Progenitor cell of endocrine pancreas (in vitro differentiated cells): Measurements from ENCODE around the gene NR3C1. TPM values are rescaled to one million over a fixed set of nuclear protein-coding genes. Genes with fewer than 3 reads are reported as not detected.

Experiments
- DNase-seq: peaks from one replicate; pipeline ENCODE4 v3.0.0; 2021; ENCODE audit warnings: low spot score; ENCODE audit not compliant: unreplicated experiment
- H3K27ac Mint-ChIP-seq: 2 replicates; pipeline ENCODE4 v1.8.0; 2021; ENCODE audit warnings: mild to moderate bottlenecking, moderate library complexity, mixed read lengths
- H3K27me3 Mint-ChIP-seq: 2 replicates; pipeline ENCODE4 v1.8.0; 2021; ENCODE audit warnings: mixed read lengths
- H3K36me3 Mint-ChIP-seq: 2 replicates; pipeline ENCODE4 v1.8.0; 2022; ENCODE audit warnings: mixed read lengths; ENCODE audit not compliant: insufficient read depth
- H3K4me1 Mint-ChIP-seq: 2 replicates; pipeline ENCODE4 v1.8.0; 2021; ENCODE audit warnings: low read depth, mixed read lengths
- H3K4me3 Mint-ChIP-seq: 2 replicates; pipeline ENCODE4 v1.8.0; 2021; ENCODE audit warnings: low read depth, mild to moderate bottlenecking, moderate library complexity, mixed read lengths
- H3K9me3 Mint-ChIP-seq: 2 replicates; pipeline ENCODE4 v1.8.0; 2021; ENCODE audit warnings: low read depth, mixed read lengths
- total RNA-seq: library from RNA; stranded (reverse); gene quantifications from 2 replicates; pipeline ENCODE4 v1.2.1, GENCODE V29; 2021
- TF ChIP-seq, protein P1 (sequence below): fragments of 200-600 bp; sonication (generic); IDR thresholded peaks from one replicate; pipeline ENCODE4 v1.5.0; 2021; ENCODE audit warnings: antibody characterized with exemption, mild to moderate bottlenecking; ENCODE audit not compliant: unreplicated experiment

The NR3C1 gene
- total RNA-seq, 1 donor from 2014 or later: 6.7 TPM

DNA sequence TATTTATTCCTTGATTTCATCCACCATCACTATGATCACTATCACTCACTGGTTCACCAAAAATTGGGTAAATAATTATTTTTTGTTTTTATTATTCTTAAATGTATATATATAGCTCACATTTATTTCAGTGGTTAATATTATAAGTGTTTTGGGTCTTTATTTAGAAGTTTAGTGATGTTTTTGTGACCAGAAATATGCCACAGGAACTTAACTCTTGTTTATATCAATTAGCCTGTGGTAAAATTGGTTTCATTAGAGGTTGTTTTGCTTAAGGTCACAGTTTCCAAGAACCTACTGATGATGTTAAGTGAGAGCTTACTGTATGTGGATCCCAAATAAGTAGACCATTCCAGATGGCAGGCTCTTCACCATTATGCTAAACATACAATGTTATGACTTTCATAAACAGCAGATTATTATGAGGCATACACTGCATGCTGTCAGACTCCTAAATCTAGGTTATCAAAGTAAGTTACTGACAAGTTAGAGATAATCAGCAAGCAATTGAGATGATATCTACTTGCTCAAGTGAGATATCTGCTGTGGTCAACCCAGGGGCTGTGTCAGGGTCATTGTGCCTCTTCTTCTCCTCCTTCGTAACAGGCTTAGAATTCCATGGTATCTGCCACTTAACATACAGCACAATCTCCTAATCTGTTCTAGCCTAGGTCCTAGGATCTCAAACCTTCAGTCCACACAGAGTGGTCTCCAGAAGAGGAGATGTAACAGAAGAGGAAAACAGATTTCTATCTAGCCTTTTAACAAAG lies 57.6 kb downstream of the NR3C1 start:
- Mint-ChIP-seq H3K4me1 (no peaks in the 10 kb centered on the region), H3K27me3 (no peaks in the 10 kb centered on the region), H3K4me3 (no peak overlapping the region), H3K27ac (no peak overlapping the region), H3K36me3 (no peaks in the 10 kb centered on the region), H3K9me3 (no peaks in the 10 kb centered on the region)
- no peak for DNase-seq
- TF ChIP-seq, protein P1, sequence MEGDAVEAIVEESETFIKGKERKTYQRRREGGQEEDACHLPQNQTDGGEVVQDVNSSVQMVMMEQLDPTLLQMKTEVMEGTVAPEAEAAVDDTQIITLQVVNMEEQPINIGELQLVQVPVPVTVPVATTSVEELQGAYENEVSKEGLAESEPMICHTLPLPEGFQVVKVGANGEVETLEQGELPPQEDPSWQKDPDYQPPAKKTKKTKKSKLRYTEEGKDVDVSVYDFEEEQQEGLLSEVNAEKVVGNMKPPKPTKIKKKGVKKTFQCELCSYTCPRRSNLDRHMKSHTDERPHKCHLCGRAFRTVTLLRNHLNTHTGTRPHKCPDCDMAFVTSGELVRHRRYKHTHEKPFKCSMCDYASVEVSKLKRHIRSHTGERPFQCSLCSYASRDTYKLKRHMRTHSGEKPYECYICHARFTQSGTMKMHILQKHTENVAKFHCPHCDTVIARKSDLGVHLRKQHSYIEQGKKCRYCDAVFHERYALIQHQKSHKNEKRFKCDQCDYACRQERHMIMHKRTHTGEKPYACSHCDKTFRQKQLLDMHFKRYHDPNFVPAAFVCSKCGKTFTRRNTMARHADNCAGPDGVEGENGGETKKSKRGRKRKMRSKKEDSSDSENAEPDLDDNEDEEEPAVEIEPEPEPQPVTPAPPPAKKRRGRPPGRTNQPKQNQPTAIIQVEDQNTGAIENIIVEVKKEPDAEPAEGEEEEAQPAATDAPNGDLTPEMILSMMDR: no peak

DNA sequence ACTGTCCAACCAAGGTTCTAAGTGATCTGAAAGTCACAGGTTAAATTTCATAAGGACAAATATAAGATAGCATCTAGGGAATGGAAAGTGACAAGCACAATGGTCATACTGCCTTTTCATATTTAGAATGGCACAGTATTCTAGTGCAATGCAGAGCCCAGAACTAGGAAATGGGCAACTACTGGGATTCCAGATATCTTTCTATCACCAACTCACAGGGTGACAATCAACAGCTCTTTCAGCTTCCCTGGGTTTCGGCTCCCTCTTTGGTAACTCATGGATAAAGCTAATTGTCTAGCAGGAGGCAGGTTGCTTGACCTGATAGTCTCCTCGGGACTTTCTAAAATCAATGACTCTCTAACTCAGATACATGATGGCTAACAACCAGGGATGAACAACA lies 60.4 kb downstream of the NR3C1 start:
- Mint-ChIP-seq H3K36me3 (no peaks in the 10 kb centered on the region), H3K4me1 (no peaks in the 10 kb centered on the region), H3K27me3 (no peaks in the 10 kb centered on the region), H3K9me3 (no peaks in the 10 kb centered on the region), H3K4me3 (no peak overlapping the region), H3K27ac (no peak overlapping the region)
- no peak for DNase-seq
- TF ChIP-seq, protein P1: no peak

DNA sequence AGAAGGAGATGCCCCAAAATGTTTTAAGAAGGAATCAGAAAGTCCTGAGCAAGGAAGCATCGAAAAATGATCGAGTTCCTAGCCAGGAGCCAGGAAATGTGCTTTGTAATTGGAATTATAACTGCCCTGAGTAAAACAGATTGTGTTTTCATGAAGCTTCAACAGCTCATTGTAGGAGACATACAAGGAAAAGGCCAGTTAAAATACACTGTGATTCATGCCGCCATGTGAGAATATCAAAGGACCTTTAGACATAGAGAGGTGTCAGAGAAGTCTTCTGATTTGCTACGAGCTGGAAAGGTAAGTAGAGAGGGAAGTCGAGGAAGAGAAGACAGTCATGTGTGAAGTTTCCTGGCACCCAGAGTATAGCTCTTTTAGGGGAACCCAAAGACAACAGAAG lies 60.9 kb downstream of the NR3C1 start:
- Mint-ChIP-seq H3K4me3 (no peak overlapping the region), H3K36me3 (no peaks in the 10 kb centered on the region), H3K4me1 (no peaks in the 10 kb centered on the region), H3K27ac (no peak overlapping the region), H3K9me3 (no peaks in the 10 kb centered on the region), H3K27me3 (no peaks in the 10 kb centered on the region)
- TF ChIP-seq, protein P1: no peak
- no peak for DNase-seq

DNA sequence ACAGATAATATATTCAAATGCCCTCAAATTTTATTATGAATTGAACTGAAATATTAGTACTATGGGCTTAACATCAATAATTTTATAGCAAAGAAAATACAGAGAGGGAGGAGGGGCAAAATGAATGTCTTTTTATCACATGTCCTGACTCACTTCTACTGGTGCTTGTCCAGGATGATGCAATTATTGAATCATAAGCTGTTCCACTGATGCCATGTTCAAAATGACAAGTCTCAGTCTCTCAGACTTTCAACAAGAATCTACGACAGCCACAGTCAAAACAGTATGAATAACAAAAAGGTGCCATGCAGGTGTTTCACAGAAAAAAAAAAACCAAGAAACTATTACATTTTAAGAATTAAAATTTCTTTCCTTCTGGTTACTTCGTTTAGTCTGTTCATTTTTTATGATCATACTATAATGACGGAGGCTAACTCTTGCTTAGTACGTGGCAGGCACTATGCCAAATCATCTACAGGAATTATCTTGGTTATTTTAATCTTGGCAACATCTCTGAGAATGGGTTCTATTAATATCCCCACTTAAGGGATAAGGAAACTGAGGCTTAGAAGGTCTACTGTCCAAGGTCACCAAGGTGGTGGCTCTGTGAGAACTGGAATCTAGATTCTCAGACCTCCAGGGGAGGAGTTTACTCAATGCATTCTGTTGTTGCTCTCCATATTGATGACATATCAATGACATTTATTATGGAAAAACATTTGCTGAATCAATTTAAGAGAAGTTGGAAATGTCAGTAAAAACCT lies 61.5 kb downstream of the NR3C1 start:
- DNase-seq: no peak
- TF ChIP-seq, protein P1: no peak
- Mint-ChIP-seq H3K27me3 (no peaks in the 10 kb centered on the region), H3K27ac (no peak overlapping the region), H3K9me3 (no peaks in the 10 kb centered on the region), H3K4me3 (no peak overlapping the region), H3K36me3 (no peaks in the 10 kb centered on the region), H3K4me1 (no peaks in the 10 kb centered on the region)

DNA sequence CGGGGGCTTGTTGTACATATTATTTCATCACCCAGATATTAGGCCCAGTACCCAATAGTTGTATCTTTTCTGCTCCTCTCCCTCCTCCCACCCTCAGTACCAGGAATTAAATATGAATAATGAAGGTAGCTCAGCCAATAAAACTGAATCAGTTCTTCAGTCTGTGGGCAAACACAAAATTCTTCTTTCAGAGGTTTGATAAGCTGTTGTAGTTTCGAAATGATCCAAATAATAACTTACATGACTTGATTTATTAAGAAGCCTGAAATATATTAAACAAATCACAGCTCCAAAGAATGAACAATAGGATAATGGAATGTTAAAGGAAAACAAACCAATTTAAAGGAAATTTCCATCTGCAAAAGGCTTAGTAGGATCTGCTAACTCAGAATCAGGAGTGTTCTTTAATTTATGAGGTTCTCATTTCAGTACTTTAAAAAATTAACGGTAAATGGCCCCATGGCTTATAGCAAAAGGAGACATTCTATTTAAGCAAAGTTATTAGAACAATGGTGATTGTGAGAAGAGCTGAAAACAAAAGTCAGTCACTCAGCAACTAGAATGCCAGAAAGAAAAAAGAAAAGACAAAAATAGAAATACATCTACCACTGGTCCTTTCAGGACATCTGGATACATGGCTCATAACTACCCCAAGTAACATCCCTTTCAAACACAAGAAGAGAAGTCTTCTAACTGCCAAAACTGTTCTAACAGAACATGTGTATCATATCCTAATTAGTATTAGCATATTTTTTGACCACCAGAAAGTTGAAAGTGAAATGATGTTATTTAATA lies 62.4 kb downstream of the NR3C1 start:
- Mint-ChIP-seq H3K4me1 (no peaks in the 10 kb centered on the region), H3K27ac (no peak overlapping the region), H3K4me3 (no peak overlapping the region), H3K36me3 (no peaks in the 10 kb centered on the region), H3K9me3 (no peaks in the 10 kb centered on the region), H3K27me3 (no peaks in the 10 kb centered on the region)
- TF ChIP-seq, protein P1: no peak
- DNase-seq: no peak
